Measurements from ENCODE around the gene MSH4. TPM values are rescaled to one million over a fixed set of nuclear protein-coding genes. Genes with fewer than 3 reads are reported as not detected.
"Not testable (repeated sequence)": the region's sequence is repeated elsewhere in the genome, so short reads cannot be mapped to it uniquely, and the experiment has no call there.

Gene MSH4
- total RNA-seq, 1 experiment from 2014 or later: 0.21 TPM

DNA sequence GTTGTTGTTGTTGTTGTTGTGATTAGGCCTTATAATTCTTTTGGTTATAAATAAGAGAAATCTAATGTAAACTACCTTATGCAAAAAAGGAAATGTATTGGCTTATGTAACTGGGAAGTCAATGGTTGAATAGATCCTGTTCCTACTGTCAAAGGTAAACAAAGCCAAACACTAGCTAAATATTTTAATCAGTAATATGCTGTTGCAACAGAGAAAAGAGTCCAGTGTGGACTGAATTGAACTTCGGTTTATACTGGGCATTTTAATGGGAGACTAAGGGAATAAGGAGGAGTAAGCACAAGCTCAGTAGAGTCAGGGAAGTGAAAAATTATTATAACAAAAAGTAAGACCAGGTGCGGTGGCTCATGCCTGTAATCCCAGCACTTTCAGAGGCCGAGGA is 15.4 kb downstream of the MSH4 start:
- intact Hi-C loops (cut with micrococcal nuclease): no loop called here
- Mint-ChIP-seq H3K4me3 (ENCODE audit: unreplicated experiment) (no peak overlapping the region), H3K27ac (ENCODE audit: low read depth, unreplicated experiment) (no peak overlapping the region), H3K27me3 (ENCODE audit: insufficient read depth, unreplicated experiment) (no peaks in the 10 kb centered on the region), H3K36me3 (ENCODE audit: insufficient read depth, unreplicated experiment) (no peaks in the 10 kb centered on the region), H3K9me3 (ENCODE audit: unreplicated experiment) (no peaks in the 10 kb centered on the region), H3K4me1 (ENCODE audit: insufficient read depth, unreplicated experiment) (no peaks in the 10 kb centered on the region)
- no TSS peak for BruUV-seq (replicated peaks)
- ChIA-PET CTCF (no interaction called here), POLR2A (no interaction called here)
- TF ChIP-seq, protein P1, sequence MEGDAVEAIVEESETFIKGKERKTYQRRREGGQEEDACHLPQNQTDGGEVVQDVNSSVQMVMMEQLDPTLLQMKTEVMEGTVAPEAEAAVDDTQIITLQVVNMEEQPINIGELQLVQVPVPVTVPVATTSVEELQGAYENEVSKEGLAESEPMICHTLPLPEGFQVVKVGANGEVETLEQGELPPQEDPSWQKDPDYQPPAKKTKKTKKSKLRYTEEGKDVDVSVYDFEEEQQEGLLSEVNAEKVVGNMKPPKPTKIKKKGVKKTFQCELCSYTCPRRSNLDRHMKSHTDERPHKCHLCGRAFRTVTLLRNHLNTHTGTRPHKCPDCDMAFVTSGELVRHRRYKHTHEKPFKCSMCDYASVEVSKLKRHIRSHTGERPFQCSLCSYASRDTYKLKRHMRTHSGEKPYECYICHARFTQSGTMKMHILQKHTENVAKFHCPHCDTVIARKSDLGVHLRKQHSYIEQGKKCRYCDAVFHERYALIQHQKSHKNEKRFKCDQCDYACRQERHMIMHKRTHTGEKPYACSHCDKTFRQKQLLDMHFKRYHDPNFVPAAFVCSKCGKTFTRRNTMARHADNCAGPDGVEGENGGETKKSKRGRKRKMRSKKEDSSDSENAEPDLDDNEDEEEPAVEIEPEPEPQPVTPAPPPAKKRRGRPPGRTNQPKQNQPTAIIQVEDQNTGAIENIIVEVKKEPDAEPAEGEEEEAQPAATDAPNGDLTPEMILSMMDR (IDR thresholded peaks at IDR 0.05; ENCODE audit: unreplicated experiment): no peak
- DNase-seq (ENCODE audit: unreplicated experiment): no peak

DNA sequence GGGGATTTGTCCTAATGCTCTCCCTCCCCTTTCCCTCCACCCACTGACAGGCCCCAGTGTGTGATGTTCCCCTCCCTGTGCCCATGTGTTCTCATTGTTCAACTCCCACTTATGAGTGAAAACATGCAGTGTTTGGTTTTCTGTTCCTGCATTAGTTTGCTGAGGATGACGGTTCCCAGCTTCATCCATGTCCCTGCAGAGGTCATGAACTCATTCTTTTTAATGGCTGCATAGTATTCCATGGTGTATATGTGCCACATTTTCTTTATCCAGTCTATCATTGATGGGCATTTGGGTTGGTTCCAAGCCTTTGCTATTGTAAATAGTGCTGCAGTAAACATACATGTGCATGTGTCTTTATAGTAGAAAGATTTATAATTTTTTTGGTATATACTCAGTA is 26.9 kb downstream of the MSH4 start:
- H3K9me3 Mint-ChIP-seq (ENCODE audit: unreplicated experiment); CTCF ChIA-PET; H3K27ac Mint-ChIP-seq (ENCODE audit: low read depth, unreplicated experiment): not testable (repeated sequence)

DNA sequence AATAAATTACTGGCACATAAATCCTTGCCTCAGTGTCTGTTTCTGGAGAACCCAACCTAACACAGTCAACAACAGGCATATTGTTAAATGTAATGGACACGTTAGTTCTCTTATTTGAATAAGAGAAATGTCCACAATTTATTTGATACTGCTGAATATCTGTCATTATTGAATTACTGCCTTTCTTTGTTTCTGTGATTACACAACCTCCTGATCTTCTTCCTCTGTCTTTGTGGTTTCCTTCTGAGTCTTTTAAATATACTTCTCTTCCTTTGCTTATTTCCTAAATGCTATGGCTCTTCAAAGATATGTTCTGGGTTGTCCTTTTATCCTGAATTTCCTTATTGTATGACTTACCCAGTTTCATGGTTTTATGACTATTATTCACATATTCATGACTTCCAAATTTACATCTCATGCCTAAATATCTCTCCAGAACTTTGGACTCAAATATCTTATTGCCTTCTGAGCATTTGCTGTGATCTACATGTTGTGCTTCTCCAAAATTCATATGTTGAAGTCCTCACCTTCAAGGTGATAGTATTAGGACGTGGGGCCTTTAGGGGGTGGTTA is 39.9 kb downstream of the MSH4 start:
- H3K9me3 Mint-ChIP-seq (ENCODE audit: unreplicated experiment): no peaks in the 10 kb centered on the region

More for the DNA sequence above, 26.9 kb downstream of the MSH4 start:
- intact Hi-C loops (cut with micrococcal nuclease); H3K4me1 Mint-ChIP-seq (ENCODE audit: insufficient read depth, unreplicated experiment); DNase-seq (ENCODE audit: unreplicated experiment); POLR2A ChIA-PET; H3K4me3 Mint-ChIP-seq (ENCODE audit: unreplicated experiment); BruUV-seq (replicated peaks); H3K36me3 Mint-ChIP-seq (ENCODE audit: insufficient read depth, unreplicated experiment); H3K27me3 Mint-ChIP-seq (ENCODE audit: insufficient read depth, unreplicated experiment): not testable (repeated sequence)

DNA sequence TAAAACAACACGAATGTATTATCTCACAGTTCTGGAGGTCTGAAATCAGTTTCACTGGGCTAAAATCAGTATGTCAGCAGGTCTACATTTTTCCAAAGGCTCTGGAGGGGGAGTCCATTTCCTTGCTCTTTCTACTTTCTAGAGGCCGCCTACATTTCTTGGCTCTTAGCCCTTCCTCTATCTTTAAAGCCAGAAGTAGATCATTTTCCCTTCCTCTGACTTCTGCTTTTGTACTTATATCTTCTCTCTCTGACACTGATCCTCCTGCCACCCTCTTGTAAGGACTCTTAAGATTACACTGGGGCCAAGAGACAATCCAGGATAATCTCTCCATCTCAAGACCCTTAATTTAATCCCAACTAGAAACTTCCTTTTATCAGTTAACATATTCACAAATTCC is 41.4 kb downstream of the MSH4 start:
- Mint-ChIP-seq H3K4me3 (ENCODE audit: unreplicated experiment) (no peak overlapping the region), H3K4me1 (ENCODE audit: insufficient read depth, unreplicated experiment) (no peaks in the 10 kb centered on the region), H3K27ac (ENCODE audit: low read depth, unreplicated experiment) (no peak overlapping the region), H3K27me3 (ENCODE audit: insufficient read depth, unreplicated experiment) (no peaks in the 10 kb centered on the region), H3K36me3 (ENCODE audit: insufficient read depth, unreplicated experiment) (no peaks in the 10 kb centered on the region), H3K9me3 (ENCODE audit: unreplicated experiment) (no peaks in the 10 kb centered on the region)
- no TSS peak for BruUV-seq (replicated peaks)
- POLR2A ChIA-PET: no interaction called here
- intact Hi-C loops (cut with micrococcal nuclease): no loop called here
- CTCF ChIA-PET: no interaction called here
- DNase-seq (ENCODE audit: unreplicated experiment): no peak
- TF ChIP-seq, protein P1 (IDR thresholded peaks at IDR 0.05; ENCODE audit: unreplicated experiment): no peak

More for the DNA sequence above, 39.9 kb downstream of the MSH4 start:
- DNase-seq (ENCODE audit: unreplicated experiment): no peak
- H3K4me1 Mint-ChIP-seq (ENCODE audit: insufficient read depth, unreplicated experiment): no peaks in the 10 kb centered on the region
- intact Hi-C loops (cut with micrococcal nuclease): no loop called here
- no TSS peak for BruUV-seq (replicated peaks)
- ChIA-PET CTCF (interaction anchor here (0.7 kb wide), 1 partner anchor 998 kb away, joined by 4 read pairs; no protein-coding TSS in a partner anchor), POLR2A (no interaction called here)
- H3K4me3 Mint-ChIP-seq (ENCODE audit: unreplicated experiment): no peak overlapping the region
- H3K27me3 Mint-ChIP-seq (ENCODE audit: insufficient read depth, unreplicated experiment): no peaks in the 10 kb centered on the region
- no peaks in the 10 kb centered on the region for H3K36me3 Mint-ChIP-seq (ENCODE audit: insufficient read depth, unreplicated experiment)
- TF ChIP-seq, protein P1 (IDR thresholded peaks at IDR 0.05; ENCODE audit: unreplicated experiment): no peak
- H3K27ac Mint-ChIP-seq (ENCODE audit: low read depth, unreplicated experiment): no peak overlapping the region

DNA sequence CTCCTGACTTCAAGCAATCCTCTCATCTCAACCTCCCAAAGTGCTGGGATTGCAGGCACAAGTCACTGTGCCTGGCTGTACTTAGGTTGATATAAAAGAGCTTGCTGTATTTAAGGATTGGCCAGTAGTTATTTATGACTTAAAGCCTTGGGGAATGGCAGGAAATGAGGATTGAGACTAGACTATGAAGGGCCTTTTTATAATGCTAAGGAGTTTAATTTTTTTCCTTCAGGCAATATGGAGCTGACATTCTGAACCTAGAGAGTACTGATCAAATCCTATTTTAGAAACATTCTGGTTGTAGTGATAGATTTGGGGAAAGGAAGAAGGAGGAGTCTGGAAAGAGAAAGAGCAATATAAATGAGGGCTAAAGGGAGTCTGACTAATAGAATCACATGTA is 44.7 kb downstream of the MSH4 start:
- no peak overlapping the region for H3K4me3 Mint-ChIP-seq (ENCODE audit: unreplicated experiment)
- TF ChIP-seq, protein P1 (IDR thresholded peaks at IDR 0.05; ENCODE audit: unreplicated experiment): no peak
- no peaks in the 10 kb centered on the region for H3K27me3 Mint-ChIP-seq (ENCODE audit: insufficient read depth, unreplicated experiment)
- H3K4me1 Mint-ChIP-seq (ENCODE audit: insufficient read depth, unreplicated experiment): no peaks in the 10 kb centered on the region
- H3K36me3 Mint-ChIP-seq (ENCODE audit: insufficient read depth, unreplicated experiment): no peaks in the 10 kb centered on the region
- intact Hi-C loops (cut with micrococcal nuclease): loop anchor here (5.0 kb wide), 1 partner anchor 151 kb away; no protein-coding TSS in a partner anchor
- POLR2A ChIA-PET: no interaction called here
- CTCF ChIA-PET: interaction anchor here (0.6 to 0.8 kb wide), 2 partner anchors 24 to 1293 kb away, joined by 3 read pairs; no protein-coding TSS in a partner anchor
- no TSS peak for BruUV-seq (replicated peaks)
- no peak overlapping the region for H3K27ac Mint-ChIP-seq (ENCODE audit: low read depth, unreplicated experiment)
- H3K9me3 Mint-ChIP-seq (ENCODE audit: unreplicated experiment): no peaks in the 10 kb centered on the region
- no peak for DNase-seq (ENCODE audit: unreplicated experiment)
